Neural cell (in vitro differentiated cells): ENCODE measurements around the gene TM9SF4. TPM values are rescaled to one million over a fixed set of nuclear protein-coding genes. Genes with fewer than 3 reads are reported as not detected.

Experiments
- H2AFZ ChIP-seq: fragments of 200-600, 300-800 bp; sonication (generic), shearing (Covaris generic); 2 replicates; pipeline ENCODE4 v1.6.0; 2014; ENCODE audit warnings: low read depth, mild to moderate bottlenecking, antibody characterized with exemption, low read length, moderate library complexity
- H3F3A ChIP-seq: fragments of 200-600 bp; shearing (Covaris generic); 2 replicates; pipeline ENCODE4 v1.6.1; 2016; ENCODE audit warnings: mild to moderate bottlenecking, moderate library complexity, mixed read lengths, antibody characterized with exemption, low read length; ENCODE audit not compliant: insufficient read depth, poor library complexity, severe bottlenecking
- H3K27ac ChIP-seq: fragments of 200-600, 300-800 bp; sonication (generic), shearing (Covaris generic); 2 replicates; pipeline ENCODE4 v1.5.1; 2014; ENCODE audit warnings: mild to moderate bottlenecking, low read length, moderate library complexity
- H3K27me3 ChIP-seq: fragments of 300-800, 200-600 bp; sonication (generic), shearing (Covaris generic); 2 replicates; pipeline ENCODE4 v1.6.0; 2014; ENCODE audit warnings: mild to moderate bottlenecking, low read depth, low read length, moderate library complexity; ENCODE audit not compliant: insufficient read depth
- H3K36me3 ChIP-seq: fragments of 300-800, 200-600 bp; sonication (generic), shearing (Covaris generic); 2 replicates; pipeline ENCODE4 v1.5.1; 2014; ENCODE audit warnings: mild to moderate bottlenecking, antibody characterized with exemption, low read length, moderate library complexity; ENCODE audit not compliant: insufficient read depth
- H3K4me2 ChIP-seq: fragments of 300-800, 200-600 bp; sonication (generic), shearing (Covaris generic); 2 replicates; pipeline ENCODE4 v1.6.0; 2014; ENCODE audit warnings: mild to moderate bottlenecking, low read length
- H3K4me3 ChIP-seq: fragments of 300-800, 200-600 bp; sonication (generic), shearing (Covaris generic); 2 replicates; pipeline ENCODE4 v1.5.1; 2014; ENCODE audit warnings: mild to moderate bottlenecking, low read length, moderate library complexity
- H3K79me2 ChIP-seq: fragments of 200-600 bp; shearing (Covaris generic); replicated peaks from 2 replicates; pipeline ENCODE4 v1.6.0; 2014; ENCODE audit warnings: mild to moderate bottlenecking, low read length, moderate library complexity; ENCODE audit not compliant: insufficient read depth
- H3K9ac ChIP-seq: fragments of 300-800, 200-600 bp; sonication (generic), shearing (Covaris generic); 2 replicates; pipeline ENCODE4 v1.6.1; 2016; ENCODE audit warnings: mild to moderate bottlenecking, low read length, mixed read lengths
- H3K9me2 ChIP-seq: fragments of 200-600 bp; shearing (Covaris generic); 2 replicates; pipeline ENCODE4 v1.6.1; 2016; ENCODE audit warnings: mild to moderate bottlenecking, low read length, mixed read lengths; ENCODE audit not compliant: insufficient read depth
- H3K9me3 ChIP-seq: fragments of 200-600, 300-800 bp; sonication (generic), shearing (Covaris generic); 2 replicates; pipeline ENCODE4 v1.6.1; 2016; ENCODE audit warnings: mild to moderate bottlenecking, mixed run types, low read length, moderate library complexity, mixed read lengths
- H4K20me1 ChIP-seq: fragments of 200-600 bp; shearing (Covaris generic); 2 replicates; pipeline ENCODE4 v1.6.1; 2016; ENCODE audit warnings: mild to moderate bottlenecking, mixed run types; ENCODE audit not compliant: insufficient read depth
- EP300 ChIP-seq: fragments of 450-650 bp; conservative IDR thresholded peaks from 2 replicates; pipeline ENCODE4 v1.6.1; 2014; ENCODE audit warnings: antibody characterized with exemption, mild to moderate bottlenecking, moderate library complexity; ENCODE audit not compliant: poor library complexity, severe bottlenecking
- EZH2 ChIP-seq: fragments of 200-600, 300-800 bp; shearing (Covaris generic), sonication (generic); IDR thresholded peaks from 2 replicates; pipeline ENCODE4 v1.6.1; 2014; ENCODE audit warnings: antibody characterized with exemption, low read length, borderline replicate concordance, mild to moderate bottlenecking; ENCODE audit not compliant: insufficient read depth, poor library complexity, severe bottlenecking
- RAD21 ChIP-seq: fragments of 450-650 bp; conservative IDR thresholded peaks from 2 replicates; pipeline ENCODE4 v1.6.1; 2014; ENCODE audit warnings: antibody characterized with exemption, mild to moderate bottlenecking, moderate library complexity
- TAF1 ChIP-seq: IDR thresholded peaks from 2 replicates; pipeline ENCODE4 v1.6.1; 2012; ENCODE audit warnings: low read depth
- polyA plus RNA-seq: library from polyadenylated mRNA; depleted of rRNA; stranded (reverse); fragments of >200 nt; gene quantifications from 2 replicates; pipeline ENCODE4 v1.2.3, GENCODE V29; 2014
- TF ChIP-seq, protein P1 (sequence below): fragments of 450-650 bp; IDR thresholded peaks from 2 replicates; pipeline ENCODE4 v1.5.1; 2014; ENCODE audit warnings: antibody characterized with exemption, mild to moderate bottlenecking, moderate library complexity; ENCODE audit not compliant: poor library complexity, severe bottlenecking
- TF ChIP-seq, protein P2 (sequence below): IDR thresholded peaks from 2 replicates; pipeline ENCODE4 v1.6.1; 2012; ENCODE audit warnings: borderline replicate concordance

The TM9SF4 gene
- polyA plus RNA-seq, 1 donor from 2014 or later = 18.3 TPM

DNA sequence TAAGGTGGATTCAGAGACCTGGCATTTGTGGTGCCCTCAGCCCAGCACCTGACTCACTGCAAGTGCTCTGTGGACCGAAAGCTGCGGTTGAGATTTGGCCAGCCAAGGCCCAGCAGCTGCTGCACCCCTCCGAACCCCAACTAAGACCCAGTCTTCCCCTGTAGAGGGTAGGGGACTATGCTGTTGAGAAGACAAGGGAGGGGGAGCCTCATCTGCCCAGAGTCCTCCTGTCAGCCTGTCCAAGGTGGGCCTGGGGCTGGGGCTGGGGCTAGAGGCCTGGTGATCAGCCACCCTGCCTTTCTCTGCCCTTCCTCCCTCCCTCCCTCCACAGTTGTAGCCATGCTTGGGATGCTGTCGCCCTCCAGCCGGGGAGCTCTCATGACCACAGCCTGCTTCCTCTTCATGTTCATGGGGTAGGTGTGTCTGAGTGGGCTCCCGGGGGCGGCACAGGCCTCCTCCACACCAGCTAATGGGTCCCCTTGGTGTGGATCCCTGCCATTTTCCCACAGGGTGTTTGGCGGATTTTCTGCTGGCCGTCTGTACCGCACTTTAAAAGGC, 40.9 kb downstream of the TM9SF4 start:
- Histone ChIP-seq H3K79me2 (no peaks in the 10 kb centered on the region), H3K27me3 (no peaks in the 10 kb centered on the region), H4K20me1 (no peaks in the 10 kb centered on the region), H3K27ac (no peak overlapping the region), H3K4me2 (no peak overlapping the region), H3K9ac (no peak overlapping the region), H3K9me3 (no peaks in the 10 kb centered on the region), H3F3A (no peaks in the 10 kb centered on the region), H3K4me3 (no peak overlapping the region), H2AFZ (no peak overlapping the region), H3K36me3 (no peaks in the 10 kb centered on the region), H3K9me2 (no peaks in the 10 kb centered on the region)
- TF ChIP-seq, protein P1, sequence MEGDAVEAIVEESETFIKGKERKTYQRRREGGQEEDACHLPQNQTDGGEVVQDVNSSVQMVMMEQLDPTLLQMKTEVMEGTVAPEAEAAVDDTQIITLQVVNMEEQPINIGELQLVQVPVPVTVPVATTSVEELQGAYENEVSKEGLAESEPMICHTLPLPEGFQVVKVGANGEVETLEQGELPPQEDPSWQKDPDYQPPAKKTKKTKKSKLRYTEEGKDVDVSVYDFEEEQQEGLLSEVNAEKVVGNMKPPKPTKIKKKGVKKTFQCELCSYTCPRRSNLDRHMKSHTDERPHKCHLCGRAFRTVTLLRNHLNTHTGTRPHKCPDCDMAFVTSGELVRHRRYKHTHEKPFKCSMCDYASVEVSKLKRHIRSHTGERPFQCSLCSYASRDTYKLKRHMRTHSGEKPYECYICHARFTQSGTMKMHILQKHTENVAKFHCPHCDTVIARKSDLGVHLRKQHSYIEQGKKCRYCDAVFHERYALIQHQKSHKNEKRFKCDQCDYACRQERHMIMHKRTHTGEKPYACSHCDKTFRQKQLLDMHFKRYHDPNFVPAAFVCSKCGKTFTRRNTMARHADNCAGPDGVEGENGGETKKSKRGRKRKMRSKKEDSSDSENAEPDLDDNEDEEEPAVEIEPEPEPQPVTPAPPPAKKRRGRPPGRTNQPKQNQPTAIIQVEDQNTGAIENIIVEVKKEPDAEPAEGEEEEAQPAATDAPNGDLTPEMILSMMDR = no peak
- TF ChIP-seq EZH2 = no peak

DNA sequence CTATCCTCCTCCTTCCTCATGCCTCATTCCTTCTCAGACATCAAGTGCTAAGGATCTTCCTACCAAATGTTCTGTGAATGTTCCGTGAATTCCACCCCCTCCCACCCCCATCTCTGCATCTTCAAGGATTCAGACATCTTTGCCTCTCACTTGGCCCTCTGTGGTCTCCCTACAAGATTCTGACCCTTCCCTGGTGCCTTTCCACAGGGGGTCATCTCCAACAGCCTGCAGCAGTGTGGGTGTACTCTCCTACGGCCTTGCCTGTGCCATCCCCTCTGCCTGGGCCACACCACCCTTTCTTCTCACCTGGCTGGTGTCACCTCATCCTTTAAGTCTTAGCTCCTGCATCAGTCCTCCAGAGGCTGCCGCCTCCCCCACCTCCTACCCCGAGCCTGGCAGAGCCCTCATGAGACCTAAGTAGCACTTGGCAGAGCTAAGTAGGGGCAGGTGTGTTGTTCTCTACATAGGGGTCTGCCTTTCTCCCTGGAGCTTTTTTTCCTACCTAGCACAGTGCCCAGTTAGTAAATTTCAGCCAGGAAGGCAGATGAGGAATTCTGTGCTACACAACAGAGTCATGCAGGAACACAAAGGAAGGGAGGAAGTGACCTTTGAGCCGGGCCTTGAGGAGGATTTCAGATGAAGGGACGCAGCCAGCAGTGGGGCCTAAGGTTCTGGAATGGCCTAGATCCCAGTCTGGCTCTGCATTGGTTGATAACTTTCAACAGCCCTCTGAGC, 43.1 kb downstream of the TM9SF4 start:
- Histone ChIP-seq H3K27ac (no peak overlapping the region), H2AFZ (no peak overlapping the region), H3K27me3 (no peaks in the 10 kb centered on the region), H4K20me1 (no peaks in the 10 kb centered on the region), H3K79me2 (no peaks in the 10 kb centered on the region), H3K4me3 (no peak overlapping the region), H3F3A (no peaks in the 10 kb centered on the region), H3K9me2 (no peaks in the 10 kb centered on the region), H3K36me3 (peaks cover 4% of the 10 kb centered on the region), H3K9me3 (no peaks in the 10 kb centered on the region), H3K9ac (no peak overlapping the region), H3K4me2 (no peak overlapping the region)
- TF ChIP-seq, protein P2, sequence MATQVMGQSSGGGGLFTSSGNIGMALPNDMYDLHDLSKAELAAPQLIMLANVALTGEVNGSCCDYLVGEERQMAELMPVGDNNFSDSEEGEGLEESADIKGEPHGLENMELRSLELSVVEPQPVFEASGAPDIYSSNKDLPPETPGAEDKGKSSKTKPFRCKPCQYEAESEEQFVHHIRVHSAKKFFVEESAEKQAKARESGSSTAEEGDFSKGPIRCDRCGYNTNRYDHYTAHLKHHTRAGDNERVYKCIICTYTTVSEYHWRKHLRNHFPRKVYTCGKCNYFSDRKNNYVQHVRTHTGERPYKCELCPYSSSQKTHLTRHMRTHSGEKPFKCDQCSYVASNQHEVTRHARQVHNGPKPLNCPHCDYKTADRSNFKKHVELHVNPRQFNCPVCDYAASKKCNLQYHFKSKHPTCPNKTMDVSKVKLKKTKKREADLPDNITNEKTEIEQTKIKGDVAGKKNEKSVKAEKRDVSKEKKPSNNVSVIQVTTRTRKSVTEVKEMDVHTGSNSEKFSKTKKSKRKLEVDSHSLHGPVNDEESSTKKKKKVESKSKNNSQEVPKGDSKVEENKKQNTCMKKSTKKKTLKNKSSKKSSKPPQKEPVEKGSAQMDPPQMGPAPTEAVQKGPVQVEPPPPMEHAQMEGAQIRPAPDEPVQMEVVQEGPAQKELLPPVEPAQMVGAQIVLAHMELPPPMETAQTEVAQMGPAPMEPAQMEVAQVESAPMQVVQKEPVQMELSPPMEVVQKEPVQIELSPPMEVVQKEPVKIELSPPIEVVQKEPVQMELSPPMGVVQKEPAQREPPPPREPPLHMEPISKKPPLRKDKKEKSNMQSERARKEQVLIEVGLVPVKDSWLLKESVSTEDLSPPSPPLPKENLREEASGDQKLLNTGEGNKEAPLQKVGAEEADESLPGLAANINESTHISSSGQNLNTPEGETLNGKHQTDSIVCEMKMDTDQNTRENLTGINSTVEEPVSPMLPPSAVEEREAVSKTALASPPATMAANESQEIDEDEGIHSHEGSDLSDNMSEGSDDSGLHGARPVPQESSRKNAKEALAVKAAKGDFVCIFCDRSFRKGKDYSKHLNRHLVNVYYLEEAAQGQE = no peak
- TF ChIP-seq EP300 = no peak
- no peak for TF ChIP-seq TAF1

DNA sequence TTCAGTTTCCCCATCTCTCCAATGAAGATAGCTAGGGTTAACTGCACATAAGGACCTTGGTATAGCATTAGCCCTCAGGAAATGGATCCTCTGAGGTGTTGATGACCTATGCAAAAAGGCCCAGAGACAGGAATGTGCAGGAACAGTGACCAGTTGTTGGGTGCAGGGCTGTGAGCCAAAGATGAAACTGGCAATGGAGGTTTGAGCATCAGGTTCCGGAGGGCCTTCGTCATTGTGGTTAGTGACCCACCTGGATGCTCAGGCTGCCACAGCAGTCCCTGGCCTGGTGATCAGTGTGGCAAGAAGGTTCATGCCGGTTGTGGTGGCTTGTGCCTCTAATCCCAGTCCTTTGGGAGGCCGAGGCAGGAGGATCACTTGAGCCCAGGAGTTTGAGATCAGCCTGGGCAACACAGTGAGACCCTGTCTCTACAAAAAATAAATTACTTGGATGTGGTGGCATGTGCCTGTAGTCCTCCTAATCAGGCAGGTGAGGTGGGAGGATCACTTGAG, 43.7 kb downstream of the TM9SF4 start:
- Histone ChIP-seq H4K20me1 (no peaks in the 10 kb centered on the region), H3F3A (no peaks in the 10 kb centered on the region), H3K4me2 (no peak overlapping the region), H3K27ac (no peak overlapping the region), H2AFZ (no peak overlapping the region), H3K9ac (no peak overlapping the region), H3K9me2 (no peaks in the 10 kb centered on the region), H3K4me3 (no peak overlapping the region), H3K27me3 (no peaks in the 10 kb centered on the region), H3K9me3 (no peaks in the 10 kb centered on the region), H3K79me2 (no peaks in the 10 kb centered on the region), H3K36me3 (peaks cover 11% of the 10 kb centered on the region)
- no peak for TF ChIP-seq RAD21
- TF ChIP-seq, protein P2 = no peak
